ENCODE data around the gene ABCG1.

ABCG1 gene

GRCh38 chr21:42215942-42216725 lies 2.8 kb upstream of the ABCG1 start:
- DNase-seq = no peak

GRCh38 chr21:42216726-42217572 lies 2.0 kb upstream of the ABCG1 start:
- DNase-seq = no peak

GRCh38 chr21:42219606-42220137 lies 732 bp downstream of the ABCG1 start:
- no peak for DNase-seq

GRCh38 chr21:42220138-42220701 lies 1.3 kb downstream of the ABCG1 start:
- DNase-seq = no peak

- DNase-seq = no peak
Measured at GRCh38 chr21:42221581-42222345, 2.8 kb downstream of the ABCG1 start.

- no peak for DNase-seq
Measured at GRCh38 chr21:42222386-42222785, 3.4 kb downstream of the ABCG1 start.

- DNase-seq = no peak
Measured at GRCh38 chr21:42222821-42223390, 4.0 kb downstream of the ABCG1 start.

- no peak for DNase-seq
Measured at GRCh38 chr21:42223826-42224575, 5.1 kb downstream of the ABCG1 start.

- DNase-seq = no peak
Measured at GRCh38 chr21:42225042-42225441, 6.1 kb downstream of the ABCG1 start.

GRCh38 chr21:42225571-42226155 lies 6.7 kb downstream of the ABCG1 start:
- no peak for DNase-seq

- DNase-seq = no peak
Measured at GRCh38 chr21:42226626-42227025, 7.7 kb downstream of the ABCG1 start.

- DNase-seq = no peak
Measured at GRCh38 chr21:42227909-42228708, 9.2 kb downstream of the ABCG1 start.

- DNase-seq = no peak
Measured at GRCh38 chr21:42228709-42229220, 9.8 kb downstream of the ABCG1 start.

- DNase-seq = no peak
Measured at GRCh38 chr21:42229676-42230075, 10.7 kb downstream of the ABCG1 start.

- DNase-seq = no peak
Measured at GRCh38 chr21:42230178-42230577, 11.2 kb downstream of the ABCG1 start.

GRCh38 chr21:42230636-42231035 lies 11.7 kb downstream of the ABCG1 start:
- DNase-seq = no peak

- DNase-seq = no peak
Measured at GRCh38 chr21:42231756-42232155, 12.8 kb downstream of the ABCG1 start.

- DNase-seq = no peak
Measured at GRCh38 chr21:42232176-42232825, 13.4 kb downstream of the ABCG1 start.

All from amniotic stem cell (primary cell).